Stimulated activated CD8-positive, alpha-beta memory T cell treated with anti-CD3 and anti-CD28 coated beads, Interleukin-15, amount 100 ng/mL, for 1 hour (primary cell): ENCODE data around the gene CDR2L.
"Not testable (repeated sequence)": the region's sequence is repeated elsewhere in the genome, so short reads cannot be mapped to it uniquely, and the experiment has no call there.

Source experiments
- DNase-seq: peaks from one replicate; pipeline ENCODE4 v3.0.0-alpha.2; 2020; ENCODE audit warnings: low read depth

Gene CDR2L

GRCh38 chr17:74981979-74982662 lies 5.3 kb upstream of the CDR2L start:
- peak; percentile 44 for DNase-seq

DNA sequence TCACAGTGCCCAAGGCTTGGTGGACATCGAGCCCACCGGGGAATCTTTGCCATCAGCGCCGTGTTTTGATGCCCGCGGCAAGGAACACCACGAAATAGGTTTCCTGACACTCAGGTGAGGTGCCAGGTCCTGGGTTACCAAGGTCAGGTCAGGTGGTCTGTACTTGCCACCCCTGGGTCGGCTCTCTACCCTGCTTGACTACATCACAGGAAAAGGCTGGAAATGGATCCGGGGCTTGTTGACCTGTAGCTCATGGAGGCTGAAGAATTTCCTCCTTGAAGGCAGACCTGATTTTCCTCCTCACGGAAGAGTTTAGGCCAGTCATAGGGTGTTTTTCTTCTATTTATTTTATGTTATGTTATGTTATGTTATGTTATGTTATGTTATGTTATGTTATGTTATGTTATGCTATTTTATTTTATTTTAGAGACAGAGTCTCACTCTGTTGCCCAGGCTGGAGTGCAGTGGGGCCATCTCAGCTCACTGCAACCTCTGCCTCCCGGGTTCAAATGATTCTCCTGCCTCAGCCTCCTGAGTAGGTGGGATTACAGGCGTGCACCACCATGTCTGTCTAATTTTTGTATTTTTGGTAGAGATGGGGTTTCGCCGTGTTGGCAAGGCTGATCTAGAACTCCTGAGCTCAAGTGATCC lies 4.6 kb upstream of the CDR2L start:
- not testable (repeated sequence) for DNase-seq

- DNase-seq: no peak
These were observed 1.2 kb upstream of the CDR2L start for GRCh38 chr17:74986206-74986576.

DNA sequence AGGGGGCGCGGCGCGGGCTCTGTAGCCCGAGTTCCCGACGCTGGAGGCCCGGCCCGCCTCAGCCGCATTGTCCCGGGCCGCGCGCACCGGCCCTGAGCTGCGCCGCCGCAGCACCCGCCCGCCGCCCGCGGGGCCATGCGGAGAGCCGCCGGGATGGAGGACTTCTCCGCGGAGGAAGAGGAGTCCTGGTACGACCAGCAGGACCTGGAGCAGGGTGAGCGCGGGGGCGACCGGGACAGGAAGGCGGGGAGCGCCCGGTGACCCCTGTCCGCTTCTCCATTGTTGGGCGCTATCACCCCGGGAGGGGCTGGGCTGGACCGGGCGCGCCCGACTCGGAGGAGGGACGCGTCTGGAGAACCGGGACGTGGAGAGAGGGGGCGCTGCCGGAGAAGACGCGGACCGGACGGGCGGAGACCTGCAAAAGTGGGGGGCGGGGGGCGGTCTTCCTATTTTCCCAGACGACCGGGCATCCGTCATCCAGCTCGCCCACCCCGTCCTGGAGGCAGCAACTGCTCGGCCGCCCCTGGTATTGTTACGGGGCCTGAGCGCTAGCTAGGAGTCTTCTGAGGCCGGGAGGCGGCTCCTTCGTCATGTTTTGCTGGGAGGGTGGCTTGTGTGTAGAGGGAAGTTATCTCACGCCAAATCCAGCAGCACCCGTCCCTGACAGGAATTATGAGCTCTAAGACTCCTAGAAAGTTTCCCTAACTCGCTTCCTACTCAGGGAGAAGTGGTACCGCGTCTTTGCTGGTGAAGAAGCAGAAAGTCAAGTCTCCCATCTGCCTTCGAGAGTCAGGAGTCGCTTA lies 678 bp downstream of the CDR2L start:
- no peak for DNase-seq

DNA sequence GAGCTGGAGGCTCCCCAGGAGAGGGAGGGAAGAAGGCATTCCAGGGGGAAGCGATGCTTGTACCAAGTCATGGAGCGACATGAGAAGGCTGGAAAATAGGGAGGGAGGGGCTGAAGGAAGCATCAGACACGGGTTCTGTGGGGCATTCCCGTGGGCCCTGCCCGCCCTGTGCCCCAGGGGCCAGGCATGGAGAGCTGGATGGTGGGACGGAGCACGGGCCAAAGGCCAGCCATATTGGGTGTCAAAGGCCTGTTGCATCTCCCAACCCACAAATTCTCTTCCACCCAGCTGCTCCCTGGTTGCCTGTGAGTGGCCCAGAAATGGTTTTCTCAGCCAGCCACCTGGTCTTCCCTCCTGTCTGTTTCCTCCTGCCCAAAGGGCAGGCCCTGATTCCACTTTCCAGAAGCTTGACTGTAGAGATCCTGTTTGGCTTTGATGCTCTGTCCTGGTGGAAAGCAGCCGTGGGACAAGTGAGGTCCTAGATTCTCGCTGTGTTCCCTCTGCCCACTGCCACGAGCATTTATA lies 3.2 kb downstream of the CDR2L start:
- DNase-seq: no peak

GRCh38 chr17:74992223-74992622 lies 4.8 kb downstream of the CDR2L start:
- no peak for DNase-seq

DNA sequence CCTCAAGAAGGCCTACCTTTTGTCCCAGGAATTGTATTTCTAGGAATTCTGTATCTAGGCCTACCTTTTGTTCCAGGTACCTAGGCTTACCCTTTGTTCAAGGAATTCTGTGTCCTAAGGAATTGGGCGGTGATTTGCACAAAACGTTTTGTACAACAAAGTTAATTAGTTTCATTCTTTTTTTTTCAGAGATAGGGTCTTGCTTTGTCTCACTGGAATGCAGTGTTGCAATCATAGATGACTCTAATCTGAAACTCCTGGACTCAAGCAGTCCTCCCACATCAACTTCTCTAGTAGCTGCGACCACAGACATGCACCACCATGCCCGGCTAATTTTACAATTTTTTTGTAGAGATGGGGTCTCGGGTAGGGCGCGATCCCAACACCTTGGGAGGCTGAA lies 7.0 kb downstream of the CDR2L start:
- no peak for DNase-seq

- DNase-seq: no peak
These were observed 8.4 kb downstream of the CDR2L start for GRCh38 chr17:74995847-74996246.

DNA sequence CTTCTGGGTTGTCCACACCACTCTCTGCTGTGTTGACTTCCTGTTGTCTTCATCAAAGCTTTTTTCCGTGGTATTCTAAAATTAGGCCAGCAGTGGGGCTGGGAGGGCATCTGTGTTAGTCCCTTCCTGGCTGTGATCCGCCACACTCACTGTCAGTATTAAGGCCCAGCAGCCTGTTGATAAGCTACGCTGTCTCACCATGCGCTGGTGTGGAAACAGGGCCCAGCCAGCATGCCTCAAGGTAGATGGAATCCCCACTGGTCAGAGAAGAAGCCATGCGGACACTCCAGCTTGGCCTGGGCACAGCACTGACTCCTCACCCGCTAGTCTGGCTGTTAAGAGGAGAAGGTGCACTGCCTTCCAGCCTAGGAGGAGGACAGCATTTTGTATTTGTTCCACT lies 11.4 kb downstream of the CDR2L start:
- DNase-seq: no peak

DNA sequence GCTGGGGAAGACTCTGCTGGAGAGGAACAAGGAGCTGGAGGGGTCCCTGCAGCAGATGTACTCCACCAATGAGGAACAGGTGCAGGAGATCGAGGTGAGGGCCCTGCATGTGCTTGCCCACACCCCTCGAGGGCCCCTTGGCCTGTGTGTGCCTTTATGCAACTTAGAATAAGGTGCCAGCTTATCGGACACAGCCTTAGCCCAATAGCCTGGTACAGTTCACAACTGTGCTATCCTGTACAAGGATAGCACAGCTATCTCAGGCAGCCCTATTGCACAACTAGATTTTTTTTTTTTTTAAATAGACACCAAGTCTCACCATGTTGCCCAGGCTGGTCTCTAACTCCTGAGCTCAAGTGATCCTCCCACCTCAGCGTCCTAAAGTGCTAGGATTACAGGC lies 12.1 kb downstream of the CDR2L start:
- DNase-seq: no peak

GRCh38 chr17:75001915-75002843 lies 14.7 kb downstream of the CDR2L start:
- no peak for DNase-seq

DNA sequence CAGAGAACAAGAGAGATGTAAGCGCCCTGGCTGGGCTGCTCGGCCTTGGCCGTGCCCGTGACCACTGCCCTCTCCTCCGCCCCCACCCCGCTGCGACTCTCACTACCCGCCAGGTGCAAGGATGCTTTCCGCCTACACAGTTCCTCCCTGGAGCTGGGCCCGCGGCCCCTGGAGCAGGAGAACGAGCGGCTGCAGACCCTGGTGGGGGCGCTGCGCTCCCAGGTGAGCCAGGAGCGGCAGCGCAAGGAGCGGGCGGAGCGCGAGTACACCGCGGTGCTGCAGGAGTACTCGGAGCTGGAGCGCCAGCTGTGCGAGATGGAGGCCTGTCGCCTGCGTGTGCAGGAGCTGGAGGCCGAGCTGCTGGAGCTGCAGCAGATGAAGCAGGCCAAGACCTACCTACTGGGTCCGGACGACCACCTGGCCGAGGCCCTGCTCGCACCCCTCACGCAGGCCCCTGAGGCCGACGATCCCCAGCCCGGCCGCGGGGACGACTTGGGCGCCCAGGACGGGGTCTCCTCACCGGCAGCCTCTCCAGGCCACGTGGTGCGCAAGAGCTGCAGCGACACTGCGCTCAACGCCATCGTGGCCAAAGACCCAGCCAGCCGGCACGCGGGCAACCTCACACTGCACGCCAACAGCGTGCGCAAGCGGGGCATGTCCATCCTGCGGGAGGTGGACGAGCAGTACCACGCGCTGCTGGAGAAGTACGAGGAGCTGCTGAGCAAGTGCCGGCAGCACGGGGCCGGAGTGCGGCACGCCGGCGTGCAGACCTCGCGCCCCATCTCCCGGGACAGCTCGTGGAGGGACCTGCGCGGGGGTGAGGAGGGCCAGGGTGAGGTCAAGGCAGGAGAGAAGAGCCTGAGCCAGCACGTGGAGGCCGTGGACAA lies 15.9 kb downstream of the CDR2L start:
- DNase-seq: no peak

DNA sequence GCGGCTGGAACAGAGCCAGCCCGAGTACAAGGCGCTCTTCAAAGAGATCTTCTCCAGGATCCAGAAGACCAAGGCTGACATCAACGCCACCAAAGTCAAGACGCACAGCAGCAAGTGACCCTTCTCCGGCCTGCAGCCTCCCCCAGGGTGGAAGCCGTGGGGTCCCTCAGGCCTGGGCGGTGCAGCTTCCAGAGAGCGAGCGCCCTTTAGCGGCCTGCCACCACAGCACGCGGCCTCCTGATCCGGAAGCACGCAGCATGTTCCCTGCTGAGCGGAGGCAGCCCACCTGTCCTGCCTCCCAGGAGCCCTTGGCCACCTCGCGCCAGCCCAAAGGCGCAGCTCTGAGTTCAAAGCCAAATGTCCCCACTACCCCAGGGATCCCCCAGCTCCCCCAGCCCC lies 16.5 kb downstream of the CDR2L start:
- no peak for DNase-seq

DNA sequence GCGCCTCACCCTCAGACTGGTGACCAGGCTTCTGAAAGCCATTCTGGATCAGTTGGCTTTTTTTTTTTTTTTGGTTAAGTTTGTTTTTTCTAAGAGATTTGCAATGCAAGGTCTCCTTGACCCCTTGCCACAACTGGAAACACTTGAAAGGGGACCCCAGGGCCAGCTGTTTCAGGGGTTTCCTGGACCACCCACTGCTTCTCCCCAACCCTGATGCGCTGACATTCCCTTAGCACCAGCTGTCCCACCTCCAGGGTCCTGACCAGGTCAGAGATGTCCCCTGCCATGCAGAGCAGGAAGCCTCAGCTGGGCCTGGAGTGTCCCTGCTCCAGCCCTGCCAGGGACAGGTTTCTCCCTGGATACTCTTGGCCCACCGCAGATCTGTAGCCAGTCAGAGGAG lies 16.9 kb downstream of the CDR2L start:
- no peak for DNase-seq

DNA sequence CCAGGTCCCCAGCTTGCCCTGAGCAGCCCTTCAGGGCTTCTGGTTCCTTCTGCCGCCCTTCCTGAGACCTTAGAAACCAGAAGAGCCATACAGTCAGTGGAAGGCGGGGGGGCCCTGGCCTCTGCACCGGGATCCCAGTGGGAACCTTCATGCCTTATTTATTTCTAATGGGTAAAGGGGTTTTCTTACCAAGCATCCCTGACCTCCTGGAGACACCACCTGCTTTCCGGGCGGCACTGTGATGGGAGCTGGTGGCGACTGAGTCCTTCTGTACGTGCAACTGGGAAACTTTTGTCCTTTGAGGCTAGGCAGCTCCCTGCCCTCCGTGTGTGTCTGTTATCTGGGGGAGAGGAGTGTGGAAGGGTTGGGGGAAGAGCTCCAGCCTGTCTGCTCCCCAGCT lies 17.9 kb downstream of the CDR2L start:
- no peak for DNase-seq

DNA sequence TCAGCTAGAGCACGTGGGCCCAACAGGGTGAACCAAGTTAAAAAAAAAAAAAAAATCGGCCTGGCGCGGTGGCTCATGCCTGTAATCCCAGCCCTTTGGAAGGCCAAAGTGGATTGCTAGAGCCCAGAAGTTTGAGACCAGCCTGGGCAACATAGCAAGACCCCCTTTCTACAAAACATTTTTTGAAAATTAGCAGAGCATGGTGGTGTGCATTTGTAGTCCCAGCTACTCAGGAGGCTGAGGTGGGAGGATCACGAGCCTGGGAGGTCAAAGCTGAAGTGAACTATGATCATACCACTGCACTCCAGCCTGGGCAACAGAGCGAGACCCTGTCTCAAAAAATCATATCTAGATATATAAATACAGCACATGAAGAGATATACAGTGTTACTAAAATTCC lies 18.7 kb downstream of the CDR2L start:
- DNase-seq: not testable (repeated sequence)

GRCh38 chr17:75006653-75007052 lies 19.2 kb downstream of the CDR2L start:
- DNase-seq: no peak

DNA sequence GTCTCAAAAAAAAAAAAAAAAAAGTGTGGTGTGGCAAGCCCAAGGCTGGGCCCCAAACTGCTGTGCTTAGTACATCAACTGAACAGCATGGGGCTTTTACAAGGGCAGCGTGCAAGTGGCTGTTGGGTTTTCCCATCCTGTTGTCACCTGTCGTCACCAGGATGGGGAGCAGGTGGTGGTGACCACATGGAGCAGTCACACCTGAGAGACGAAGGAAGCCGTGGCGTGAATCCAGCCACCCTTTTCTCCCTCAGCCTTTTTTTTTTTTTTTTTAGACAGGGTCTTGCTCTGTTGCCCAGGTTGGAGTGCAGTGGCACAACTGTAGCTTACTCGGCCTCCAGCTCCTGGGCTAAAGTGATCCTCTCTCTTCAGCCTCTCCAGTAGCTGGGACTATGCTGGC lies 20.9 kb downstream of the CDR2L start:
- no peak for DNase-seq

DNA sequence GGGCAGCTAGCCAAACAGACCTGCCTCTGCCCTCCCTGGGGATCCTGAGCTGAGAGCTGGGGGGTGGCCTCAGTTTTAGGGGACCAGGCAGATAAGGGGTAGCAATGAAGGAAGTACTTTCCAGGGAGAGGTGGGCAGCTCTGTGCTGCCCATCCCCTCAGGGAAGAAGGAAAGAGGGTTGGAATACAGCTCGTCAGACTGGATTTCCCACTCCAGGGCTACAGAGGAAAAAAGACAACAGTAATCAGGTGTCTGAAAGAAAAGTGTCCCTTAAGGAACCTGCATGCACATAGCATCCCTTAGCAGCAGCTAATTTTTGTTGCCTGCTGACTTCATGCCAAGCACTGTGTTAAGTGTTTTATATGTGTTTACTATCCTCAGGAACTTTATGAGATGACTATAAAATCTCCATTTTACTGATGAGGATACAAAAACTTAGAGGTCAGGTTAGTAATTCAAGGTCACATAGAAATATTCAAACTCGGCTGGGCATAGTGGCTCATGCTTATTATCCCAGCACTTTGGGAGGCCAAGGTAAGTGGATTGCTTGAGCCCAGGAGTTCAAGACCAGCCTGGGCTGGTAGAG lies 21.8 kb downstream of the CDR2L start:
- DNase-seq: no peak

DNA sequence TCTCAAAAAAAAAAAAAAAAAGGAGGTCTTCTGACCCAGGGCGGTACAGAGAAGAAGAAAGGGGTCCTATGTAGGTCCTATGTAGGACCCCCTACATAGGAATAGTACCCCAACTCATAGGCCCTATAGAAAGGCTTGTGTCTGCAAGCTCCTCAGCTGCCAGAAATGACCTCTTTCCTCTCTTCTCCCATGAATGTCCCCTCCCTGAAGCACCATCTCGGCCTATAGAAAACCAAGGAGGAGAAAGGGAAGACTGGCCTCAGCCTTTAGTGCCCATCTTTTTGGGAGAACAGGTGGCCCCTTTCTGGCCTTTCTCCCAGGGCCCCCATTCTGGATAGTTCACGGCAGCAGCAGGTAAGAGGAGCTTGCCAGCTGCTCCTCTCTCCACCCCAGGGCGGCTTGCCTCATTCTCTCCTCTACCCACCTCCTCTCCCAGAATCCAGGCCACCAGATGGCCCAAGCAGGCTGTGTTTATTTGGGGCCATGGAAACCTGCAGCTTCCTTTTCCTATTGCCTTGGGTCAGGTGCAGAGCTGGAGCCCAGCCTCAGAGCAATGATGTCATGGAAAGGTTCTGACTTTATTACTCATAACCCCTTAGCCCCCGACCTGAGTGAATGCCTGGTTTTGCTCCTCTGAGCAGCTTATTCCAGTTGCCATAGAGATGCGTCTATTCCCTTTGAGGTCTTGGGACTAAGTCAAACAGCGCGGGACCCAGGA lies 23.4 kb downstream of the CDR2L start:
- DNase-seq: no peak
